IMR-90 (cell line): ENCODE measurements around the gene HS3ST6. TPM values are rescaled to one million over a fixed set of nuclear protein-coding genes. Genes with fewer than 3 reads are reported as not detected.

Source experiments
- ATAC-seq: fragments of 200-7000 bp; cut with Tn5 transposase; 2 replicates; pipeline ENCODE4 v1.9.1; 2020; ENCODE audit warnings: low read depth, mild to moderate bottlenecking, moderate library complexity
- BruUV-seq: library from RNA; stranded (reverse); fragments of 400-500 nt; replicated peaks from 2 replicates; lab custom pipeline; 2021; lab: Mats Ljungman, UMichigan
- CTCF ChIA-PET: fragments of 300-600 bp; formaldehyde crosslinking; extraction: SDS; loops from one replicate; lab custom pipeline; 2021; ENCODE audit warnings: antibody characterized with exemption; lab: Yijun Ruan, JAX
- POLR2A ChIA-PET: fragments of 300-600 bp; sonication (Branson Sonifier 250); formaldehyde crosslinking; loops from one replicate; lab custom pipeline; 2022; ENCODE audit warnings: antibody characterized with exemption; ENCODE audit not compliant: unreplicated experiment; lab: Charles Lee
- DNase-seq: peaks from one replicate; pipeline ENCODE4 v3.0.0; 2013
- H2AFZ ChIP-seq: replicated peaks from 2 replicates; pipeline ENCODE3; 2013; ENCODE audit warnings: low read length, mild to moderate bottlenecking; ENCODE audit not compliant: poor library complexity
- H2AK5ac ChIP-seq: 2 replicates; pipeline ENCODE4 v1.6.1; 2013; ENCODE audit warnings: low read depth, low read length, inconsistent platforms
- H2AK9ac ChIP-seq: replicated peaks from 2 replicates; pipeline ENCODE3; 2013; ENCODE audit warnings: mild to moderate bottlenecking, low read depth, low read length, moderate library complexity; ENCODE audit not compliant: poor library complexity
- H2BK120ac ChIP-seq: 2 replicates; pipeline ENCODE4 v1.6.1; 2013; ENCODE audit warnings: low read depth, low read length, inconsistent platforms
- H2BK15ac ChIP-seq: 3 replicates; pipeline ENCODE4 v1.6.1; 2013; ENCODE audit warnings: low read depth, low read length, inconsistent platforms
- H2BK20ac ChIP-seq: 2 replicates; pipeline ENCODE4 v1.6.1; 2013; ENCODE audit warnings: low read depth, mild to moderate bottlenecking, inconsistent platforms, low read length, moderate library complexity
- H2BK5ac ChIP-seq: 2 replicates; pipeline ENCODE4 v1.6.1; 2013; ENCODE audit warnings: mild to moderate bottlenecking, low read depth, low read length, inconsistent platforms; ENCODE audit not compliant: poor library complexity, severe bottlenecking
- H3K14ac ChIP-seq: replicated peaks from 2 replicates; pipeline ENCODE4 v1.6.1; 2013; ENCODE audit warnings: low read depth, low read length, inconsistent platforms
- H3K18ac ChIP-seq: 2 replicates; pipeline ENCODE4 v1.6.1; 2013; ENCODE audit warnings: low read depth, low read length, control low read depth
- H3K23ac ChIP-seq: 2 replicates; pipeline ENCODE4 v1.6.1; 2013; ENCODE audit warnings: low read depth, low read length, inconsistent platforms
- H3K27ac ChIP-seq: 2 replicates; pipeline ENCODE4 v1.5.1; 2013; ENCODE audit warnings: mild to moderate bottlenecking, control low read depth, low read length; ENCODE audit not compliant: insufficient read depth
- H3K27me3 ChIP-seq: 2 replicates; pipeline ENCODE4 v1.6.1; 2013; ENCODE audit warnings: low read length; ENCODE audit not compliant: control insufficient read depth, insufficient read depth
- H3K36me3 ChIP-seq: 2 replicates; pipeline ENCODE4 v1.6.1; 2013; ENCODE audit warnings: low read length, mixed read lengths; ENCODE audit not compliant: control insufficient read depth, insufficient read depth
- H3K4ac ChIP-seq: 2 replicates; pipeline ENCODE4 v1.6.1; 2013; ENCODE audit warnings: low read depth, low read length, inconsistent platforms
- H3K4me1 ChIP-seq: 2 replicates; pipeline ENCODE4 v1.6.1; 2013; ENCODE audit warnings: low read length, mixed read lengths; ENCODE audit not compliant: control insufficient read depth, insufficient read depth
- H3K4me2 ChIP-seq: 2 replicates; pipeline ENCODE4 v1.6.1; 2013; ENCODE audit warnings: low read depth, mild to moderate bottlenecking, control low read depth, low read length, moderate library complexity
- H3K4me3 ChIP-seq: 2 replicates; pipeline ENCODE4 v1.5.1; 2013; ENCODE audit warnings: low read depth, mild to moderate bottlenecking, control low read depth, low read length, moderate library complexity; ENCODE audit not compliant: insufficient read depth
- H3K56ac ChIP-seq: 2 replicates; pipeline ENCODE4 v1.6.1; 2013; ENCODE audit warnings: low read length, inconsistent platforms; ENCODE audit not compliant: insufficient read depth; ENCODE audit errors: extremely low read depth
- H3K79me1 ChIP-seq, 2 experiments: 2 replicates each; pipeline ENCODE4 v1.6.1; 2013; ENCODE audit warnings: low read length in 2 of 2, inconsistent platforms in 1 of 2, low read depth in 1 of 2
- H3K9ac ChIP-seq: 2 replicates; pipeline ENCODE4 v1.6.1; 2013; ENCODE audit warnings: low read depth, low read length, control low read depth
- H3K9me1 ChIP-seq: 2 replicates; pipeline ENCODE4 v1.6.1; 2013; ENCODE audit warnings: low read length, inconsistent platforms; ENCODE audit not compliant: insufficient read depth
- H3K9me3 ChIP-seq: 2 replicates; pipeline ENCODE4 v1.6.1; 2013; ENCODE audit warnings: low read length; ENCODE audit not compliant: control insufficient read depth, insufficient read depth
- H4K20me1 ChIP-seq: 2 replicates; pipeline ENCODE4 v1.6.1; 2013; ENCODE audit warnings: low read length, inconsistent platforms; ENCODE audit not compliant: insufficient read depth
- H4K5ac ChIP-seq: 2 replicates; pipeline ENCODE4 v1.6.1; 2013; ENCODE audit warnings: mild to moderate bottlenecking, low read depth, low read length, control low read depth
- H4K8ac ChIP-seq, 2 experiments: 2 replicates each; pipeline ENCODE4 v1.6.1; 2013; ENCODE audit warnings: low read depth in 2 of 2, low read length in 2 of 2, control low read depth in 1 of 2, inconsistent platforms in 1 of 2
- H4K91ac ChIP-seq: 2 replicates; pipeline ENCODE4 v1.6.1; 2013; ENCODE audit warnings: low read depth, low read length, inconsistent platforms; ENCODE audit not compliant: insufficient read depth
- BHLHE40 ChIP-seq: fragments of 150-350 bp; IDR thresholded peaks from 2 replicates; pipeline ENCODE4 v1.6.1; 2016; ENCODE audit warnings: mild to moderate bottlenecking, low read depth, low read length
- CEBPB ChIP-seq: IDR thresholded peaks from 2 replicates; pipeline ENCODE4 v1.6.1; 2012; ENCODE audit warnings: low read depth, low read length, improper control_type of control experiment
- CHD1 ChIP-seq: IDR thresholded peaks from 2 replicates; pipeline ENCODE4 v1.6.1; 2012; ENCODE audit warnings: low read depth, low read length, improper control_type of control experiment
- CTCF ChIP-seq: conservative IDR thresholded peaks from 2 replicates; pipeline ENCODE4 v1.5.1; 2012; ENCODE audit warnings: mild to moderate bottlenecking, low read depth, low read length, improper control_type of control experiment
- MAFK ChIP-seq: IDR thresholded peaks from 2 replicates; pipeline ENCODE4 v1.6.1; 2012; ENCODE audit warnings: low read depth, low read length, improper control_type of control experiment
- NFE2L2 ChIP-seq: fragments of 150-350 bp; IDR thresholded peaks from 2 replicates; pipeline ENCODE4 v1.6.1; 2016; ENCODE audit warnings: low read depth, mild to moderate bottlenecking, low read length
- POLR2A ChIP-seq: IDR thresholded peaks from 2 replicates; pipeline ENCODE4 v1.6.1; 2012; ENCODE audit warnings: mild to moderate bottlenecking, low read depth, low read length
- RAD21 ChIP-seq: IDR thresholded peaks from 2 replicates; pipeline ENCODE4 v1.6.1; 2012; ENCODE audit warnings: low read length, improper control_type of control experiment
- RCOR1 ChIP-seq: IDR thresholded peaks from 2 replicates; pipeline ENCODE4 v1.6.1; 2012; ENCODE audit warnings: mild to moderate bottlenecking, low read length, improper control_type of control experiment; ENCODE audit not compliant: insufficient replicate concordance
- RFX5 ChIP-seq: IDR thresholded peaks from 2 replicates; pipeline ENCODE4 v1.8.0; 2012; ENCODE audit warnings: low read depth, mild to moderate bottlenecking, low read length, moderate library complexity
- SMC3 ChIP-seq: fragments of 150-350 bp; IDR thresholded peaks from 2 replicates; pipeline ENCODE4 v1.6.1; 2016; ENCODE audit warnings: low read depth, mild to moderate bottlenecking, antibody characterized with exemption, low read length, moderate library complexity
- WGBS, 2 experiments: methylation state at CpG; one replicate each; pipeline versions ENCODE4 v1.1.5 to v1.1.7; 2013; ENCODE audit warnings: missing lambda C conversion rate in 2 of 2; ENCODE audit not compliant: insufficient read length in 1 of 2; ENCODE audit errors: extremely low coverage in 2 of 2; 5-methylcytosine and 5-hydroxymethylcytosine counted together
- dilution Hi-C: fragments of 300-500 bp; cut with HindIII; formaldehyde crosslinking; loops from one replicate; pipeline ENCODE4 v1.14.3; 2018; ENCODE audit warnings: low sequenced_read_pairs; ENCODE audit not compliant: unreplicated experiment
- in situ Hi-C: fragments of 300-500 bp; cut with MboI; formaldehyde crosslinking; loops from 3 replicates; pipeline ENCODE4 v1.14.3; 2019; ENCODE audit warnings: low sequenced_read_pairs, inconsistent platforms, mixed read lengths
- intact Hi-C: fragments of 100-400 bp; cut with micrococcal nuclease; formaldehyde crosslinking; loops from 2 replicates; pipeline ENCODE4 v1.10.0; 2022
- polyA plus RNA-seq, 3 experiments: library from polyadenylated mRNA; depleted of rRNA; stranded (reverse); fragments of >200 nt; gene quantifications; 2 replicates each; pipeline ENCODE4 v1.2.3, GENCODE V29; 2012; ENCODE audit warnings: low replicate concordance in 1 of 3
- total RNA-seq: library from RNA; depleted of rRNA; stranded (reverse); fragments of >200 nt; gene quantifications from 2 replicates; pipeline ENCODE4 v1.2.3, GENCODE V29; 2012

The HS3ST6 gene
- total and polyA plus RNA-seq, 2 of the 4 experiments (the other 2 are of a cell fraction), result not detected

GRCh38 chr16:1917665-1918350, 407 bp downstream of the HS3ST6 start:
- Histone ChIP-seq H3K9me1 (no peaks in the 10 kb centered on the region; the same call in 1 of the 2 replicates), H4K8ac (no peak overlapping the region), H2AK9ac (no peak overlapping the region), H3K4me3 (no peak overlapping the region), H4K91ac (no peak overlapping the region), H3K79me1 (no peaks in the 10 kb centered on the region), H4K20me1 (no peaks in the 10 kb centered on the region), H3K18ac (no peak overlapping the region), H3K9me3 (no peaks in the 10 kb centered on the region; the same call in 1 of the 2 replicates), H3K36me3 (no peaks in the 10 kb centered on the region), H2AFZ (no peak overlapping the region), H2AK5ac (no peak overlapping the region), H3K27ac (no peak overlapping the region), H3K23ac (no peak overlapping the region), H3K27me3 (peaks cover 87% of the 10 kb centered on the region), H2BK120ac (no peak overlapping the region), H3K9ac (no peak overlapping the region), H3K4me1 (no peaks in the 10 kb centered on the region), H3K4me2 (no peak overlapping the region), H3K56ac (no peak overlapping the region), H2BK20ac (no peak overlapping the region), H2BK15ac (no peak overlapping the region), H3K4ac (no peak overlapping the region), H4K5ac (no peak overlapping the region), H2BK5ac (no peak overlapping the region), H3K14ac (no peak overlapping the region)
- dilution Hi-C loops (no loop called here), intact Hi-C loops (no loop called here), in situ Hi-C loops (no loop called here)
- TF ChIP-seq BHLHE40 (no peak), POLR2A (no peak), RCOR1 (no peak), SMC3 (no peak), NFE2L2 (no peak), CEBPB (no peak), RAD21 (no peak), MAFK (no peak), CTCF (no peak), CHD1 (no peak), RFX5 (no peak)
- ATAC-seq (no peak), DNase-seq (no peak)
- ChIA-PET CTCF (no interaction called here), POLR2A (no interaction called here)
- BruUV-seq, result no TSS peak
- WGBS, 2 experiments, result 2% methylated on average over 59 of the region's 81 CpGs; no CpG with 5 or more reads in 1 of the 2 experiments
